Gastroesophageal sphincter (tissue), 4 donors: ENCODE measurements around the gene ELAVL1. TPM values are rescaled to one million over a fixed set of nuclear protein-coding genes. Genes with fewer than 3 reads are reported as not detected.

Source experiments
- ATAC-seq: fragments of 150-250 bp; one replicate; pipeline ENCODE4 v1.9.1; 2016; ENCODE audit warnings: mild to moderate bottlenecking, moderate library complexity
- H3K27ac ChIP-seq, 4 donors: fragments of 200-600 bp; sonication (generic) in 3 of 4; 1 replicate in 3 of 4; 2 replicates in 1 of 4; pipeline ENCODE4 v1.5.1; 2016 to 2019
- H3K27me3 ChIP-seq: fragments of 200-600 bp; sonication (generic); one replicate; pipeline ENCODE4 v1.5.1; 2019
- H3K36me3 ChIP-seq, 2 donors: fragments of 200-600 bp; sonication (generic); one replicate each; pipeline ENCODE4 v1.5.1; 2019; ENCODE audit warnings: control low read depth in 1 of 2
- H3K4me1 ChIP-seq, 3 donors: fragments of 200-600 bp; sonication (generic); 1 replicate in 2 of 3; 2 replicates in 1 of 3; pipeline ENCODE4 v1.5.1; 2016 to 2019; ENCODE audit warnings: control low read depth in 2 of 3
- H3K4me3 ChIP-seq, 2 donors: fragments of 200-600 bp; sonication (generic); one replicate each; pipeline ENCODE4 v1.5.1; 2019; ENCODE audit warnings: mild to moderate bottlenecking in 1 of 2, moderate library complexity in 1 of 2
- H3K9me3 ChIP-seq, 3 donors: fragments of 200-600 bp; sonication (generic); one replicate each; pipeline ENCODE4 v1.5.1; 2017 to 2019; ENCODE audit warnings: control low read depth in 2 of 3
- CTCF ChIP-seq, 4 experiments: fragments of 200-600 bp in 2 of 4; fragments of 450-650 bp in 2 of 4; sonication (generic) in 1 of 4; IDR thresholded peaks; one replicate each; pipeline ENCODE4 v1.5.1; 2017 to 2019; ENCODE audit warnings: antibody characterized with exemption in 4 of 4, mild to moderate bottlenecking in 2 of 4, moderate library complexity in 2 of 4
- EP300 ChIP-seq: sonication (generic); formaldehyde crosslinking; IDR thresholded peaks from one replicate; pipeline ENCODE4 v1.6.1; 2017; ENCODE audit warnings: antibody characterized with exemption, mild to moderate bottlenecking
- POLR2A ChIP-seq, 2 donors: fragments of 450-650 bp; IDR thresholded peaks; one replicate each; pipeline ENCODE4 v1.6.1; 2017; ENCODE audit warnings: antibody characterized with exemption in 2 of 2, mild to moderate bottlenecking in 2 of 2, moderate library complexity in 1 of 2
- POLR2AphosphoS5 ChIP-seq: sonication (generic); formaldehyde crosslinking; IDR thresholded peaks from one replicate; pipeline ENCODE4 v1.6.1; 2017; ENCODE audit warnings: antibody characterized with exemption
- WGBS, 2 donors: methylation state at CpG; one replicate each; pipeline ENCODE4 v1.1.5; 2018; ENCODE audit warnings: low coverage in 1 of 2; 5-methylcytosine and 5-hydroxymethylcytosine counted together
- total RNA-seq, 4 donors: library from RNA; depleted of rRNA; stranded (reverse); fragments of >200 nt; gene quantifications; one replicate each; pipeline ENCODE4 v1.1.0, GENCODE V29; 2016

Gene ELAVL1
- total RNA-seq, 4 donors from 2014 or later = 30.8 to 62.5 (median 34.6) TPM

- peaks cover 0 to 97% of the 10 kb centered on the region in 2 donors for H3K36me3 ChIP-seq
- no peaks in the 10 kb centered on the region for H3K27me3 ChIP-seq
- H3K4me1 ChIP-seq = no peaks in the 10 kb centered on the region
- H3K27ac ChIP-seq = no peak overlapping the region
- H3K9me3 ChIP-seq = no peaks in the 10 kb centered on the region
- no peak for ATAC-seq
- no peak overlapping the region for H3K4me3 ChIP-seq
- TF ChIP-seq POLR2AphosphoS5 (no peak), EP300 (no peak), CTCF (IDR thresholded peaks at IDR 0.05) (no peak), POLR2A (IDR thresholded peaks at IDR 0.05) (no peak)
- 86 to 100% methylated on average over 1 of the region's 15 CpGs for WGBS, 2 donors
Observed at GRCh38 chr19:7968008-7968795, 37.2 kb downstream of the ELAVL1 start.

- H3K4me3 ChIP-seq = no peak overlapping the region
- no peaks in the 10 kb centered on the region for H3K27me3 ChIP-seq
- H3K27ac ChIP-seq = no peak overlapping the region
- no peaks in the 10 kb centered on the region for H3K9me3 ChIP-seq
- no peak for TF ChIP-seq POLR2AphosphoS5
- TF ChIP-seq EP300 = no peak
- TF ChIP-seq CTCF (IDR thresholded peaks at IDR 0.05) = no peak
- TF ChIP-seq POLR2A (IDR thresholded peaks at IDR 0.05) = no peak
- peaks cover 0 to 97% of the 10 kb centered on the region in 2 donors for H3K36me3 ChIP-seq
- 79 to 86% methylated on average over 9 to 12 of the region's 12 CpGs for WGBS, 2 donors
- no peaks in the 10 kb centered on the region for H3K4me1 ChIP-seq
- ATAC-seq = no peak
Observed at GRCh38 chr19:7965921-7966665, 39.3 kb downstream of the ELAVL1 start.

- Histone ChIP-seq H3K36me3 (peaks cover 0 to 100% of the 10 kb centered on the region in 2 donors), H3K27ac (no peak overlapping the region), H3K4me3 (no peak overlapping the region), H3K27me3 (no peaks in the 10 kb centered on the region), H3K4me1 (no peaks in the 10 kb centered on the region), H3K9me3 (no peaks in the 10 kb centered on the region)
- no peak for ATAC-seq
- TF ChIP-seq EP300 (no peak), CTCF (IDR thresholded peaks at IDR 0.05) (no peak), POLR2A (IDR thresholded peaks at IDR 0.05) (no peak), POLR2AphosphoS5 (no peak)
- WGBS, 2 donors = 78 to 94% methylated on average over 6 to 8 of the region's 12 CpGs
Observed at GRCh38 chr19:7965259-7965841, 40.1 kb downstream of the ELAVL1 start.

- Histone ChIP-seq H3K27ac (no peak overlapping the region), H3K36me3 (peaks cover 0 to 92% of the 10 kb centered on the region in 2 donors), H3K4me3 (no peak overlapping the region), H3K9me3 (no peaks in the 10 kb centered on the region), H3K27me3 (no peaks in the 10 kb centered on the region), H3K4me1 (no peaks in the 10 kb centered on the region)
- WGBS, 2 donors = 82 to 92% methylated on average over 4 of the region's 25 CpGs
- ATAC-seq = no peak
- TF ChIP-seq POLR2AphosphoS5 (no peak), CTCF (IDR thresholded peaks at IDR 0.05) (no peak), POLR2A (IDR thresholded peaks at IDR 0.05) (no peak), EP300 (no peak)
Observed at GRCh38 chr19:7963566-7963965, 41.9 kb downstream of the ELAVL1 start.
